Measurements from ENCODE around the gene EHMT1. TPM values are rescaled to one million over a fixed set of nuclear protein-coding genes. Genes with fewer than 3 reads are reported as not detected.
A peak's percentile ranks its signal among the peaks of the same experiment; 100 is the strongest.

EHMT1 gene
- total RNA-seq, 2 experiments from 2014 or later: 112 to 115 TPM

- ChIA-PET CTCF (interaction anchor here (1.7 kb wide), 1 partner anchor 33 kb away, joined by 4 read pairs; no protein-coding TSS in a partner anchor), POLR2A (no interaction called here)
- DNase-seq: no peak
- Mint-ChIP-seq H3K4me1 (ENCODE audit: low read depth) (peaks cover 36% of the 10 kb centered on the region), H3K27me3 (ENCODE audit: low read depth) (no peaks in the 10 kb centered on the region), H3K27ac (peak overlapping the region; percentile 82), H3K9me3 (ENCODE audit: insufficient read depth) (no peaks in the 10 kb centered on the region), H3K36me3 (ENCODE audit: low read depth) (peaks cover 35% of the 10 kb centered on the region), H3K4me3 (peak overlapping the region; percentile 70)
- ATAC-seq: peak; percentile 91
These were observed 20.7 kb downstream of the EHMT1 start for GRCh38 chr9:137639303-137640051.

- Mint-ChIP-seq H3K4me3 (no peak overlapping the region), H3K27me3 (ENCODE audit: low read depth) (no peaks in the 10 kb centered on the region), H3K9me3 (ENCODE audit: insufficient read depth) (no peaks in the 10 kb centered on the region), H3K27ac (no peak overlapping the region), H3K36me3 (ENCODE audit: low read depth) (peaks cover 40% of the 10 kb centered on the region), H3K4me1 (ENCODE audit: low read depth) (peaks cover 37% of the 10 kb centered on the region)
- POLR2A ChIA-PET: interaction anchor here (1.0 kb wide), 1 partner anchor 21 kb away, joined by 3 read pairs; no protein-coding TSS in a partner anchor
- DNase-seq (no peak), ATAC-seq (no peak)
- CTCF ChIA-PET: interaction anchor here (1.7 kb wide), 1 partner anchor 32 kb away, joined by 4 read pairs; no protein-coding TSS in a partner anchor
These were observed 22.1 kb downstream of the EHMT1 start for GRCh38 chr9:137640862-137641261.

- DNase-seq: no peak
- H3K4me3 Mint-ChIP-seq: no peak overlapping the region
- no peak for ATAC-seq
- ChIA-PET POLR2A (no interaction called here), CTCF (no interaction called here)
- peaks cover 42% of the 10 kb centered on the region for H3K4me1 Mint-ChIP-seq (ENCODE audit: low read depth)
- H3K27ac Mint-ChIP-seq: no peak overlapping the region
- H3K36me3 Mint-ChIP-seq (ENCODE audit: low read depth): peaks cover 44% of the 10 kb centered on the region
- no peaks in the 10 kb centered on the region for H3K27me3 Mint-ChIP-seq (ENCODE audit: low read depth)
- no peaks in the 10 kb centered on the region for H3K9me3 Mint-ChIP-seq (ENCODE audit: insufficient read depth)
These were observed 23.4 kb downstream of the EHMT1 start for GRCh38 chr9:137642118-137642601.

- Mint-ChIP-seq H3K4me1 (ENCODE audit: low read depth) (peaks cover 48% of the 10 kb centered on the region), H3K27me3 (ENCODE audit: low read depth) (no peaks in the 10 kb centered on the region), H3K4me3 (no peak overlapping the region), H3K9me3 (ENCODE audit: insufficient read depth) (no peaks in the 10 kb centered on the region), H3K27ac (no peak overlapping the region), H3K36me3 (ENCODE audit: low read depth) (peaks cover 48% of the 10 kb centered on the region)
- ChIA-PET POLR2A (no interaction called here), CTCF (no interaction called here)
- ATAC-seq (no peak), DNase-seq (no peak)
These were observed 24.1 kb downstream of the EHMT1 start for GRCh38 chr9:137642892-137643291.

GRCh38 chr9:137643921-137644320 is 25.1 kb downstream of the EHMT1 start:
- POLR2A ChIA-PET: interaction anchor here (0.7 kb wide), 1 partner anchor 20 kb away, joined by 4 read pairs; no protein-coding TSS in a partner anchor
- ATAC-seq (no peak), DNase-seq (no peak)
- Mint-ChIP-seq H3K27me3 (ENCODE audit: low read depth) (no peaks in the 10 kb centered on the region), H3K4me1 (ENCODE audit: low read depth) (peaks cover 46% of the 10 kb centered on the region), H3K9me3 (ENCODE audit: insufficient read depth) (no peaks in the 10 kb centered on the region), H3K36me3 (ENCODE audit: low read depth) (peaks cover 50% of the 10 kb centered on the region), H3K27ac (no peak overlapping the region), H3K4me3 (no peak overlapping the region)
- CTCF ChIA-PET: interaction anchor here (1.5 kb wide), 1 partner anchor 29 kb away, joined by 4 read pairs; no protein-coding TSS in a partner anchor

GRCh38 chr9:137645211-137645610 is 26.4 kb downstream of the EHMT1 start:
- Mint-ChIP-seq H3K27ac (no peak overlapping the region), H3K27me3 (ENCODE audit: low read depth) (no peaks in the 10 kb centered on the region), H3K4me3 (no peak overlapping the region), H3K9me3 (ENCODE audit: insufficient read depth) (no peaks in the 10 kb centered on the region), H3K36me3 (ENCODE audit: low read depth) (peaks cover 51% of the 10 kb centered on the region), H3K4me1 (ENCODE audit: low read depth) (peaks cover 42% of the 10 kb centered on the region)
- POLR2A ChIA-PET: no interaction called here
- CTCF ChIA-PET: interaction anchor here (1.5 kb wide), 1 partner anchor 28 kb away, joined by 4 read pairs; no protein-coding TSS in a partner anchor
- DNase-seq (no peak), ATAC-seq (no peak)

- Mint-ChIP-seq H3K4me1 (ENCODE audit: low read depth) (peaks cover 41% of the 10 kb centered on the region), H3K27ac (no peak overlapping the region), H3K36me3 (ENCODE audit: low read depth) (peaks cover 52% of the 10 kb centered on the region), H3K4me3 (no peak overlapping the region), H3K27me3 (ENCODE audit: low read depth) (no peaks in the 10 kb centered on the region), H3K9me3 (ENCODE audit: insufficient read depth) (no peaks in the 10 kb centered on the region)
- POLR2A ChIA-PET: interaction anchor here (2.6 kb wide), 1 partner anchor 27 kb away, joined by 6 read pairs; the partner anchor contains the start of gene EHMT1
- no peak for ATAC-seq
- DNase-seq: no peak
- CTCF ChIA-PET: interaction anchor here (1.4 kb wide), 1 partner anchor 16 kb away, joined by 4 read pairs; no protein-coding TSS in a partner anchor
These were observed 27.5 kb downstream of the EHMT1 start for GRCh38 chr9:137646341-137646740.

GRCh38 chr9:137647096-137647714 is 28.4 kb downstream of the EHMT1 start:
- Mint-ChIP-seq H3K27ac (peak overlapping the region; percentile 74), H3K4me3 (no peak overlapping the region), H3K9me3 (ENCODE audit: insufficient read depth) (no peaks in the 10 kb centered on the region), H3K4me1 (ENCODE audit: low read depth) (peaks cover 37% of the 10 kb centered on the region), H3K36me3 (ENCODE audit: low read depth) (peaks cover 53% of the 10 kb centered on the region), H3K27me3 (ENCODE audit: low read depth) (no peaks in the 10 kb centered on the region)
- DNase-seq (peak; percentile 26), ATAC-seq (peak; percentile 42)
- ChIA-PET CTCF (interaction anchor here (0.8 to 1.4 kb wide), 3 partner anchors 17 to 26 kb away, joined by 3 to 4 read pairs (median 4); no protein-coding TSS in a partner anchor), POLR2A (interaction anchor here (2.6 kb wide), 1 partner anchor 28 kb away, joined by 6 read pairs; the partner anchor contains the start of gene EHMT1)

GRCh38 chr9:137648396-137648795 is 29.6 kb downstream of the EHMT1 start:
- Mint-ChIP-seq H3K9me3 (ENCODE audit: insufficient read depth) (no peaks in the 10 kb centered on the region), H3K27ac (no peak overlapping the region), H3K4me3 (no peak overlapping the region), H3K27me3 (ENCODE audit: low read depth) (no peaks in the 10 kb centered on the region), H3K4me1 (ENCODE audit: low read depth) (peaks cover 36% of the 10 kb centered on the region), H3K36me3 (ENCODE audit: low read depth) (peaks cover 51% of the 10 kb centered on the region)
- ChIA-PET CTCF (no interaction called here), POLR2A (interaction anchor here (2.6 kb wide), 1 partner anchor 29 kb away, joined by 6 read pairs; the partner anchor contains the start of gene EHMT1)
- ATAC-seq (no peak), DNase-seq (no peak)

GRCh38 chr9:137649553-137649952 is 30.7 kb downstream of the EHMT1 start:
- DNase-seq (no peak), ATAC-seq (no peak)
- Mint-ChIP-seq H3K27me3 (ENCODE audit: low read depth) (no peaks in the 10 kb centered on the region), H3K36me3 (ENCODE audit: low read depth) (peaks cover 51% of the 10 kb centered on the region), H3K4me3 (no peak overlapping the region), H3K27ac (peak overlapping the region; percentile 67), H3K4me1 (ENCODE audit: low read depth) (peaks cover 31% of the 10 kb centered on the region), H3K9me3 (ENCODE audit: insufficient read depth) (no peaks in the 10 kb centered on the region)
- POLR2A ChIA-PET: no interaction called here
- CTCF ChIA-PET: interaction anchor here (1.0 kb wide), 1 partner anchor 30 kb away, joined by 3 read pairs; no protein-coding TSS in a partner anchor

GRCh38 chr9:137650259-137650658 is 31.5 kb downstream of the EHMT1 start:
- ChIA-PET POLR2A (no interaction called here), CTCF (interaction anchor here (1.0 kb wide), 1 partner anchor 31 kb away, joined by 3 read pairs; no protein-coding TSS in a partner anchor)
- peaks cover 52% of the 10 kb centered on the region for H3K36me3 Mint-ChIP-seq (ENCODE audit: low read depth)
- no peak overlapping the region for H3K4me3 Mint-ChIP-seq
- DNase-seq (no peak), ATAC-seq (no peak)
- peaks cover 31% of the 10 kb centered on the region for H3K4me1 Mint-ChIP-seq (ENCODE audit: low read depth)
- H3K27me3 Mint-ChIP-seq (ENCODE audit: low read depth): no peaks in the 10 kb centered on the region
- H3K9me3 Mint-ChIP-seq (ENCODE audit: insufficient read depth): no peaks in the 10 kb centered on the region
- no peak overlapping the region for H3K27ac Mint-ChIP-seq

- no peak overlapping the region for H3K27ac Mint-ChIP-seq
- H3K4me1 Mint-ChIP-seq (ENCODE audit: low read depth): peaks cover 29% of the 10 kb centered on the region
- H3K4me3 Mint-ChIP-seq: no peak overlapping the region
- ATAC-seq (no peak), DNase-seq (no peak)
- ChIA-PET POLR2A (no interaction called here), CTCF (no interaction called here)
- peaks cover 51% of the 10 kb centered on the region for H3K36me3 Mint-ChIP-seq (ENCODE audit: low read depth)
- H3K27me3 Mint-ChIP-seq (ENCODE audit: low read depth): no peaks in the 10 kb centered on the region
- H3K9me3 Mint-ChIP-seq (ENCODE audit: insufficient read depth): no peaks in the 10 kb centered on the region
These were observed 32.0 kb downstream of the EHMT1 start for GRCh38 chr9:137650779-137651178.
